ENCODE results near the gene MC2R.

GRCh38 chr18:13909141-13909940 is 6.0 kb downstream of the MC2R start:
- TF ChIP-seq POLR2A (IDR thresholded peaks at IDR 0.05; ENCODE audit: low read depth, low read length) (no peak), POLR2AphosphoS5 (IDR thresholded peaks at IDR 0.05; ENCODE audit: low read depth, low read length) (no peak)

Data from GM12892 (cell line).